Middle frontal gyrus (tissue), 1 donor: ENCODE measurements around the gene B4GALT2.

Experiments used
- DNase-seq: peaks from one replicate; pipeline ENCODE4 v3.0.0-alpha.2; 2015; ENCODE audit warnings: low spot score; ENCODE audit errors: extremely low spot score

The B4GALT2 gene

GRCh38 chr1:43978551-43979260, at the start of gene B4GALT2:
Gene B4GALT2 (plus strand): TSS chr1:43979210. CDS start chr1:43981161, 1,951 bp downstream.
- DNase-seq: no peak

- DNase-seq: no peak
Measured at GRCh38 chr1:43930168-43930948, 48.7 kb upstream of the B4GALT2 start.

- no peak for DNase-seq
Measured at GRCh38 chr1:43930949-43931275, 48.1 kb upstream of the B4GALT2 start.

GRCh38 chr1:43931711-43932660, 47.0 kb upstream of the B4GALT2 start:
- no peak for DNase-seq

GRCh38 chr1:43932786-43933385, 46.1 kb upstream of the B4GALT2 start:
- no peak for DNase-seq

GRCh38 chr1:43933386-43934100, 45.5 kb upstream of the B4GALT2 start, which contains the start of gene ARTN:
Gene ARTN (plus strand): TSS chr1:43933801. CDS start chr1:43935657, 1,856 bp downstream.
- DNase-seq: no peak

- DNase-seq: no peak
Measured at GRCh38 chr1:43934101-43934985, 44.7 kb upstream of the B4GALT2 start.

- DNase-seq: no peak
Measured at GRCh38 chr1:43934986-43935324, 44.1 kb upstream of the B4GALT2 start.

GRCh38 chr1:43935711-43936427, 43.1 kb upstream of the B4GALT2 start:
- DNase-seq: no peak

GRCh38 chr1:43936431-43937151, 42.4 kb upstream of the B4GALT2 start:
- no peak for DNase-seq

- DNase-seq: no peak
Measured at GRCh38 chr1:43937179-43937865, 41.7 kb upstream of the B4GALT2 start.

- no peak for DNase-seq
Measured at GRCh38 chr1:43938383-43938782, 40.6 kb upstream of the B4GALT2 start.

- no peak for DNase-seq
Measured at GRCh38 chr1:43938892-43939587, 40.0 kb upstream of the B4GALT2 start.

GRCh38 chr1:43942411-43942810, 36.6 kb upstream of the B4GALT2 start:
- DNase-seq: no peak

GRCh38 chr1:43944860-43945259, 34.1 kb upstream of the B4GALT2 start:
- no peak for DNase-seq

GRCh38 chr1:43945674-43946235, 33.3 kb upstream of the B4GALT2 start:
- no peak for DNase-seq
